SK-N-SH (cell line): ENCODE data around the gene SLC18A2. TPM values are rescaled to one million over a fixed set of nuclear protein-coding genes. Genes with fewer than 3 reads are reported as not detected.

ENCODE experiments used
- CTCF ChIA-PET: fragments of 300-600, 350-600 bp; formaldehyde crosslinking; extraction: SDS; loops from one replicate; lab custom pipeline; 2021; lab: Yijun Ruan, JAX
- POLR2A ChIA-PET: fragments of 350-600 bp; sonication (Branson Sonifier 250); formaldehyde crosslinking; extraction: SDS; loops from one replicate; lab custom pipeline; 2020; ENCODE audit warnings: antibody characterized with exemption, inconsistent platforms; lab: Yijun Ruan, JAX
- DNase-seq: peaks from one replicate; pipeline ENCODE4 v3.0.0; 2012
- H2AFZ ChIP-seq: fragments of 200-600 bp; sonication (generic); 2 replicates; pipeline ENCODE4 v1.8.1; 2016; ENCODE audit warnings: antibody characterized with exemption, mild to moderate bottlenecking, low read depth
- H3F3A ChIP-seq: fragments of 200-600 bp; sonication (generic); replicated peaks from 2 replicates; pipeline ENCODE3; 2016; ENCODE audit warnings: antibody characterized with exemption, mild to moderate bottlenecking; ENCODE audit not compliant: insufficient read depth
- H3K27ac ChIP-seq, 2 experiments: fragments of 200-500 bp in 1 of 2; fragments of 200-600 bp in 1 of 2; sonication (Bioruptor generic) in 1 of 2; sonication (generic), shearing (Covaris generic) in 1 of 2; 2 replicates each; pipeline versions ENCODE4 v1.5.1 to v1.6.1; 2014 to 2016; ENCODE audit warnings: low read depth in 2 of 2, inconsistent platforms in 1 of 2, low read length in 1 of 2, mild to moderate bottlenecking in 1 of 2, mixed read lengths in 1 of 2
- H3K27me3 ChIP-seq: fragments of 200-600 bp; sonication (generic), shearing (Covaris generic); 2 replicates; pipeline ENCODE4 v1.6.1; 2016; ENCODE audit warnings: mixed run types; ENCODE audit not compliant: insufficient read depth
- H3K36me3 ChIP-seq, 2 experiments: fragments of 200-500 bp in 1 of 2; fragments of 200-600 bp in 1 of 2; sonication (Bioruptor generic) in 1 of 2; sonication (generic) in 1 of 2; replicated peaks in 1 of 2; 2 replicates each; pipeline versions ENCODE3 to v1.5.1; 2014 to 2016; ENCODE audit warnings: low read length in 1 of 2, mild to moderate bottlenecking in 1 of 2; ENCODE audit not compliant: insufficient read depth in 2 of 2, control insufficient read depth in 1 of 2
- H3K4me1 ChIP-seq, 2 experiments: fragments of 200-500 bp in 1 of 2; fragments of 200-600 bp in 1 of 2; sonication (Bioruptor generic) in 1 of 2; sonication (generic), shearing (Covaris generic) in 1 of 2; 2 replicates each; pipeline versions ENCODE4 v1.5.1 to v1.6.1; 2014 to 2016; ENCODE audit warnings: low read depth in 1 of 2, low read length in 1 of 2, mixed run types in 1 of 2; ENCODE audit not compliant: insufficient read depth in 2 of 2, control insufficient read depth in 1 of 2
- H3K4me2 ChIP-seq: fragments of 200-600 bp; sonication (generic), shearing (Covaris generic); 2 replicates; pipeline ENCODE4 v1.6.1; 2017; ENCODE audit warnings: mixed run types
- H3K4me3 ChIP-seq, 2 experiments: fragments of 200-500 bp in 1 of 2; fragments of 200-600 bp in 1 of 2; sonication (Bioruptor generic) in 1 of 2; sonication (generic), shearing (Covaris generic) in 1 of 2; 2 replicates each; pipeline versions ENCODE4 v1.5.1 to v1.8.1; 2014 to 2016; ENCODE audit warnings: low read depth in 2 of 2, inconsistent platforms in 1 of 2, low read length in 1 of 2, mild to moderate bottlenecking in 1 of 2, mixed read lengths in 1 of 2, moderate library complexity in 1 of 2
- H3K79me2 ChIP-seq: fragments of 200-600 bp; sonication (generic); 2 replicates; pipeline ENCODE4 v1.8.1; 2017; ENCODE audit warnings: mild to moderate bottlenecking; ENCODE audit not compliant: insufficient read depth
- H3K9ac ChIP-seq: fragments of 200-600 bp; sonication (generic); 2 replicates; pipeline ENCODE4 v1.6.1; 2017; ENCODE audit warnings: mixed run types
- H3K9me2 ChIP-seq: fragments of 200-600 bp; sonication (generic); 2 replicates; pipeline ENCODE4 v1.6.1; 2017; ENCODE audit warnings: mixed run types
- H3K9me3 ChIP-seq: fragments of 200-600 bp; sonication (generic); 2 replicates; pipeline ENCODE4 v1.6.1; 2017; ENCODE audit warnings: mixed run types, mild to moderate bottlenecking, moderate library complexity
- H4K20me1 ChIP-seq: fragments of 200-600 bp; sonication (generic); 2 replicates; pipeline ENCODE4 v1.6.1; 2017; ENCODE audit warnings: mild to moderate bottlenecking, mixed run types; ENCODE audit not compliant: insufficient read depth
- CTCF ChIP-seq: fragments of 200-600 bp; sonication (generic); IDR thresholded peaks from 2 replicates; pipeline ENCODE4 v1.6.1; 2017; ENCODE audit warnings: antibody characterized with exemption, mild to moderate bottlenecking, moderate library complexity
- FOXM1 ChIP-seq: IDR thresholded peaks from 2 replicates; pipeline ENCODE4 v1.4.0; 2012; ENCODE audit warnings: low read depth, mild to moderate bottlenecking
- GABPA ChIP-seq: IDR thresholded peaks from 2 replicates; pipeline ENCODE4 v1.4.0; 2012; ENCODE audit warnings: low read depth, mild to moderate bottlenecking
- MXI1 ChIP-seq: IDR thresholded peaks from 2 replicates; pipeline ENCODE4 v1.6.1; 2012; ENCODE audit warnings: mild to moderate bottlenecking, low read depth, low read length, improper control_type of control experiment
- NFIC ChIP-seq: IDR thresholded peaks from 2 replicates; pipeline ENCODE4 v1.4.0; 2012; ENCODE audit warnings: borderline replicate concordance
- RAD21 ChIP-seq: IDR thresholded peaks from 2 replicates; pipeline ENCODE4 v1.6.1; 2012; ENCODE audit warnings: mild to moderate bottlenecking, low read length
- REST ChIP-seq: IDR thresholded peaks from 2 replicates; pipeline ENCODE4 v1.6.1; 2012; ENCODE audit warnings: mild to moderate bottlenecking, low read depth, low read length, moderate library complexity
- SMC3 ChIP-seq: IDR thresholded peaks from 2 replicates; pipeline ENCODE4 v1.6.1; 2012; ENCODE audit warnings: low read depth, low read length, improper control_type of control experiment
- USF1 ChIP-seq: IDR thresholded peaks from 2 replicates; pipeline ENCODE4 v1.4.0; 2012; ENCODE audit warnings: low read depth, borderline replicate concordance
- ZBTB33 ChIP-seq: IDR thresholded peaks from 2 replicates; pipeline ENCODE4 v1.4.0; 2012; ENCODE audit warnings: low read depth, borderline replicate concordance
- WGBS: methylation state at CpG from one replicate; pipeline ENCODE4 v1.1.6; 2017; ENCODE audit warnings: low lambda C conversion rate; 5-methylcytosine and 5-hydroxymethylcytosine counted together
- polyA plus RNA-seq, 3 experiments: library from polyadenylated mRNA; depleted of rRNA; stranded (reverse); fragments of >200 nt; gene quantifications; 2 replicates each; pipeline ENCODE4 v1.2.3, GENCODE V29; 2012

The SLC18A2 gene
- polyA plus RNA-seq, 1 of the 3 experiments (the other 2 are of a cell fraction) = not detected

GRCh38 chr10:117318909-117319308, 78.0 kb downstream of the SLC18A2 start:
- POLR2A ChIA-PET = no interaction called here
- no peak overlapping the region for H2AFZ ChIP-seq
- peaks cover 14% of the 10 kb centered on the region; the same call in 1 of the 2 replicates for H3K79me2 ChIP-seq
- H3K27ac ChIP-seq = no peak overlapping the region
- H3F3A ChIP-seq = peaks cover 5% of the 10 kb centered on the region
- no peak overlapping the region for H3K9ac ChIP-seq
- no peaks in the 10 kb centered on the region for H3K4me1 ChIP-seq
- H4K20me1 ChIP-seq = peaks cover 16% of the 10 kb centered on the region; the same call in 1 of the 2 replicates
- H3K9me2 ChIP-seq = no peaks in the 10 kb centered on the region
- TF ChIP-seq CTCF (peak; percentile 64), USF1 (no peak), FOXM1 (no peak), MXI1 (no peak), ZBTB33 (no peak)
- TF ChIP-seq, all 33 proteins: peak for 1
- H3K4me3 ChIP-seq = no peak overlapping the region
- DNase-seq = peak; percentile 5
- no peak overlapping the region for H3K4me2 ChIP-seq
- CTCF ChIA-PET = interaction anchor here (0.9 to 14.2 kb wide), 41 partner anchors 10 to 172 kb away, joined by 3 to 534 read pairs (median 9); partner anchors contain the start of gene SLC18A2
- peaks cover 9 to 10% of the 10 kb centered on the region in 2 experiments for H3K36me3 ChIP-seq
- H3K9me3 ChIP-seq = no peaks in the 10 kb centered on the region
- H3K27me3 ChIP-seq = no peaks in the 10 kb centered on the region

- peak; percentile 23 for DNase-seq
- H3K27me3 ChIP-seq = no peaks in the 10 kb centered on the region
- no peak overlapping the region; a peak in 1 of 4 replicates for H3K4me3 ChIP-seq
- H3F3A ChIP-seq = peaks cover 5% of the 10 kb centered on the region
- H3K9me2 ChIP-seq = no peaks in the 10 kb centered on the region
- H3K4me2 ChIP-seq = no peak overlapping the region
- no peak overlapping the region for H3K27ac ChIP-seq
- H3K9ac ChIP-seq = no peak overlapping the region
- TF ChIP-seq NFIC (no peak), RAD21 (peak; percentile 79), CTCF (peak; percentile 72), REST (no peak), USF1 (no peak), GABPA (no peak), SMC3 (peak; percentile 59)
- H3K79me2 ChIP-seq = peaks cover 14% of the 10 kb centered on the region; the same call in 1 of the 2 replicates
- H4K20me1 ChIP-seq = peaks cover 16% of the 10 kb centered on the region; the same call in 1 of the 2 replicates
- no peaks in the 10 kb centered on the region for H3K4me1 ChIP-seq
- ChIA-PET POLR2A (interaction anchor here (0.6 to 1.0 kb wide), 2 partner anchors 25 to 103 kb away, joined by 3 to 4 read pairs; no protein-coding TSS in a partner anchor), CTCF (interaction anchor here (0.6 to 14.2 kb wide), 50 partner anchors 8 to 693 kb away, joined by 3 to 534 read pairs (median 8); partner anchors contain the start of genes KCNK18 and SLC18A2)
- no peaks in the 10 kb centered on the region for H3K9me3 ChIP-seq
- no peak overlapping the region for H2AFZ ChIP-seq
- peaks cover 6 to 8% of the 10 kb centered on the region in 2 experiments for H3K36me3 ChIP-seq
- 22% methylated on average over 1 of the region's 1 CpG for WGBS
Measured at GRCh38 chr10:117320050-117320665, 79.2 kb downstream of the SLC18A2 start.
